ENCODE data around the gene KCTD4.
"Not testable (repeated sequence)": the region's sequence is repeated elsewhere in the genome, so short reads cannot be mapped to it uniquely, and the experiment has no call there.

Gene KCTD4

DNA sequence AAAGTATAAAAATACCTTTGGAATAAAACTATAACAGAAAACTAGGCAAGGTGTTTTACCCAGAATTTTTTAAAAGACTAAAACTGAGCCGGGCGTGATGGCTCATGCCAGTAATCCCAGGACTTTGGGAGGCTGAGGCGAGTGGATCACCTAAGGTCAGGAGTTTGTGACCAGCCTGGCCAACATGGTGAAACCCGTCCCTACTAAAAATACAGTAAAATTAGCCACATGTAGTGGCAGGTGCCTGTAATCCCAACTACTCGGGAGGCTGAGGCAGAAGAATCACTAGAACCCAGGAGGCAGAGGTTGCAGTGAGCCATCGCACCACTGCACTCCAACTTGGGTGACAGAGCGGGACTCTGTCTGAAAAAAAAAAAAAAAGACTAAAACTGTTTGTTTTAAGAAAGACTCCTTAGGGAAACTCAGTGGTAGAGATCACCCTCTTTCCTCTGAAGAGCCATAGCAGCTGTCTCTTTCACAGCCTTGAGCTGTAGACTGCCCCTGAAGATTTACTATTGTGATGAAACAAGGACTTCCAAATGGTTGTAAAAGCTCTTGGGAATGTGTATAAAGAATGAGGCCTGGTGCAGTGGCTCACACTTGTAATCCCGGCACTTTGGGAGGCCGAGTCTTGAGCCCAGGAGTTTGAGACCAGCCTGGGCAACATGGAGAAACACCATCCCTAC is 14.7 kb upstream of the KCTD4 start:
- DNase-seq, result no peak

- no peak for DNase-seq
These were observed 8.4 kb upstream of the KCTD4 start for GRCh38 chr13:45209229-45209628.

DNA sequence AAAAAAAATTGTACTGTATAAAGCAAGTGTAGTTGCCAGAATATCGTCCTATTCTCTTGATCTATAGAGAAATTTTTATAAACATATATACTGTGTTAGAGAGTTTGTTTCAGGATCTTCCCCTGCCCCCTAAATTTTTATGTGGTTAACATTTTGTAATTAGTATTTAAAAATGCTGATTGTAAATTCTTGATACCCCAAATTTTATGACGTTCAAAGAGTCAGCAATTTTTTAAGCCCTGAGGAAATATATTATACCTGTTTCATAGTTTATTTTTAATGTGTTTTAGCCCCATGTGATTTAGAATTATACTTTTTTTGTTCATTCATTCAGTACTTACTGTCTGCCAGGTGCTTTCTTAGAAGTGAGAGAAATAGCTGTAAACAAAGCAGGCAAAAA is 7.3 kb upstream of the KCTD4 start:
- DNase-seq, result no peak

DNA sequence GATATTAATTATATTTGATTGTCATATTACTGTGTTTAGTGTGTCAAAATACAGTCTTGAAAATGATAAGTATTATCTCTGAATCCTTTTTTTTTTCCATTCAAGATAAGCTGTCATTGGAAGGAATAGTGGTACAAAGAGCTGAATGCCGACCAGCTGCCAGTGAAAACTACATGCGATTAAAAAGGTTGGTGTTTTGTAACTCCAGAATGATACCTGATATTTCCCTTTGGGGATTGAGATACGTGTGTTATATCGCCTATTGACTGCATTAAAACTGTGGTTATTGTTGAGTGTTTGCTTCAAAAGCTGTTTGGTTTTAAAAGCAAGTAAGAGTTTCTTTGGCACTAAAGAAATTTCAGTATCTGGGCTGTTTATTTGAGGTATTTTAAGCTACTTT is 6.5 kb upstream of the KCTD4 start:
- no peak for DNase-seq

DNA sequence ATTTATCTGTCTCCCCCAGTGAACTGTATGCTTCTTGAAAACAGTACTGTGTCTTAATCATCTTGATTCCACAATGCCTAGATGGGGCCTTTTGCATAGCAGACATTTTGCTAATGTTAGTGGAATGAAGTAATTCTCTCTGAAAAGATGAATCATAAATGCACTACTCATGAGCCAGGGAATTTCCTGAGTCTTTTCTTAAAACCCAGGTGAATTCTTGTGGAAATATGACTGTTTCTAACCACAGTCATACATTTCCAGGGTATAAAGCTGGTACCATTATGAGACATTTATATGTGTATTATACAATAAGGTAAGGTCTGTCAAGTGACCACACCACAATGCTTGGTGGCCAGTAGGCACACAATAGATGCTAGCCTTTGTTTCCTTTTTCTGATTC is 5.5 kb upstream of the KCTD4 start:
- DNase-seq, result peak; percentile 97

DNA sequence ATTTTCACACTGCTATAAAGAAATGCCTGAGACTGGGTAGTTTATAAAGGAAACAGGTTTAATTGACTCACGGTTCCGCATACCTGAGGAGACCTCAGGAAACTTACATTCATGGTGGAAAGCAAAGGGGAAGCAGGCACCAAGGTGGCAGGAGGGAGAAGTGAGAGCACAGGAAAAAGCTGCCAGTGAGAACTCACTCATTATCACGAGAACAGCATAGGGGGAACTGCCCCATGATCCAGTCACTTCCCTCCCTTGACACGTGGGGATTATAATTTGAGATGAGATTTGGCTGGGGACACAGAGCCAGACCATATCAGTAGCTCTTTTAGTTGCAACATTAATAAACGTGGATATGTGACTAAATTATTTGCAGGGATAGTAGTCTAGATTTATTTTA is 4.3 kb upstream of the KCTD4 start:
- DNase-seq, result no peak

DNA sequence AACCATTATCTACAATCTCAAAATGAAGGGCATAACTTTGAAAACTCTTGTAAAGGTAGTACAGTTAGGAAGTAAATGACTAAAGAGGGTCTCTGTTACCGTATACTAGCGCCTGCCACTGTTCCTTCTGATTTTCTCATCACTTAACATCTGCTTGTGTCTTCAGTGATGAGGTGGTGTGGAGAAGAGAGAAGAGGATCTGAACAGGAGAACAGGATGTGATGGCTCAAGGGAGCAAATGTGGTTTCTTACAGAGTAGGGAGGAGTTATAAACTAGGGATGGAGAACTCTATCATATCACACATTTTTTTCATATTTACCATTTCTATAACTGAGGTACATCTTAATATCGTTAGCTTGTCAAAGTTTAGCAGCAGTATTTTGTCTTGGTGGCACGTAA is 1.1 kb downstream of the KCTD4 start:
- no peak for DNase-seq

- no peak for DNase-seq
These were observed 1.9 kb downstream of the KCTD4 start for GRCh38 chr13:45198924-45199323.

DNA sequence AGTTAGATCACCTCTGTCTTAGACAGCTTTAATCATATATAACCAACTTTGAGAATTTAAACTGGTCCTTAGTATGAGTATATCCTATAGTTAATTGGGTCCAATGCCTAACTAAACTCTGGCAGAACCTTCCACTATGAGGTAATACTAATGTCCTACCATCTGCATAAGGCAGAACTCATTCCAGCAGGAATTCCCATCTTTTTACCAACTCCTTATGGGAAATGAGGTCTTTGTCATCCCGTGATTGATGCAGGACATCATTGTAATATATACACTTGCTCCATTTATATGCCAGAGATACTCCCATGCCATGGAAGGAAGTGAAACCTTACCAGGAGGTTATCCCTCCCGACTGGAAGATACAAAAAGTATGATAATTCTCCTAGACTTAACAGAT is 2.8 kb downstream of the KCTD4 start:
- DNase-seq, result no peak

DNA sequence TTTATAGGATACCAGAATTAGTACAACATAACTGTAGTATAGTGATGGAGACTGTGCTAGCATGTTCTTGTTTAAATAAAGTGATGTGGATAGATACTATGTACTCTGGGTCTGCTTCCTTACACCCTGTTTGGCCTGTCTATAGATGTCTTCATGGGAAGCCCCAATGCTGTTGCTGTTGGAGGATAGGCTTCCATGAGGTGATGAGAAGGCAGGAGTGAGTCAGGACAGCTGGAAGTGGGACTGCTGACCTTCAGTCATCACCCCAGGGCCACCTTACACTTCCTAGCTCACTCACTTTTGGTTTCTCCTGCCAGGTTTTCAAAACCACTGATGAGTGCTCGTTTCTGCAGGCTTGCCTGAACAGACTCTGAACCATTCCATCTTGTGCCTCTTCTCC is 4.2 kb downstream of the KCTD4 start:
- DNase-seq, result peak; percentile 64

DNA sequence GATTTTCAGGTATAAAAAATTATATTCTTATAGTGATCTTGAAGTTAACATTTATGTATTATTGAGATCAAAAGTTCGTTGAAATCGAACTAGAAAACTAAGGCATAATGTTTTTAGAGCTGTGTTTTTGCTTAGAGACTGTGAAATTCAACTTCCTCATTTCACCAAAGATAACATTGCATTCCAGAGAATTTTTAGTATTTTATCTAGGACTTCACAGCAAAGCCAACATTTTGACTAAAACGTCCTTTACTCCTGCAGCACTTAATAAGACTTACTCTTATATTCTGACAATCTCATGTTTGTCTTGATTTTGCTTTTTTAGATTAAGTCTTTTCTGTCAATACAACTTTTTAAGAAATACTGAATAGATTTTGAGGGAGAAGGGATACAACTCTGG is 4.7 kb downstream of the KCTD4 start:
- no peak for DNase-seq

- no peak for DNase-seq
These were observed 5.4 kb downstream of the KCTD4 start for GRCh38 chr13:45195421-45195820.

- peak; percentile 55 for DNase-seq
These were observed 6.5 kb downstream of the KCTD4 start for GRCh38 chr13:45194081-45194939.

DNA sequence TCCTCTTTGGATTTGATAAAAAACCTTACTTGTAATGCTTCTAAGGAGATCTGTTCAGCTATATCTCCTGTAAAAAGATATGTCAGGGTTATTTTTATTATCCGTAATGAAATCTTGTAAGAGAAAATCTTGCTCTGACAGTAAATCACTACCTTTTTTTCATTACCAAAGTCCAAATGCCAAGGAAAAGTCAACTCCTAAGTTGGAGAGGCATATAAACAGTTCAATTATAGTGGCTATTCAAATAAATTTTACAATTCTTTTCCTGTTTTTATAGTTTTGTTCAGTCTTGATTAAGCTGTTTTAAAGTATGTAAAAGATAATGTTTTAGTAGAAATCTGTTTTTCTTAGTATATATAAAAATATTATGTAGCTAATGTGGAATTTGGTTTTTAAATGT is 9.0 kb downstream of the KCTD4 start:
- no peak for DNase-seq

DNA sequence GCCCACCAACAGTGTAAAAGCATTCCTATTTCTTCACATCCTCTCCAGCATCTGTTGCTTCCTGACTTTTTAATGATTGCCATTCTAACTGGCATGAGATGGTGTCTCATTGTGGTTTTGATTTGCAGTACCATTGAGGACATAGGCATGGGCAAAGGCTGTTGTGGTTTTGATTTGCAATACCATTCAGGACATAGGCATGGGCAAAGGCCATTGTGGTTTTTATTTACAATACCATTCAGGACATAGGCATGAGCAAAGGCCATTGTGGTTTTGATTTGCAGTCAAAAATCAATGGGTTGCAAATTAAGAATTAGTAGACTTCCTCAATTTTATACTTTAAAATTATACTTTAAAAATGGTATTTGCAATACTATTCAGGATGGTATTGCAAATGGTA is 11.3 kb downstream of the KCTD4 start:
- peak; percentile 78 for DNase-seq

GRCh38 chr13:45189077-45189476 is 11.8 kb downstream of the KCTD4 start:
- DNase-seq, result not testable (repeated sequence)

- no peak for DNase-seq
These were observed 15.6 kb downstream of the KCTD4 start for GRCh38 chr13:45185286-45185685.

- DNase-seq, result no peak
These were observed 16.2 kb downstream of the KCTD4 start for GRCh38 chr13:45184693-45185092.

GRCh38 chr13:45180713-45181601 is 19.9 kb downstream of the KCTD4 start:
- DNase-seq, result no peak

GRCh38 chr13:45180303-45180702 is 20.5 kb downstream of the KCTD4 start:
- DNase-seq, result no peak

GRCh38 chr13:45179428-45179827 is 21.4 kb downstream of the KCTD4 start:
- DNase-seq, result peak; percentile 76

GRCh38 chr13:45178349-45179162 is 22.3 kb downstream of the KCTD4 start:
- peak; percentile 88 for DNase-seq

GRCh38 chr13:45174478-45174877 is 26.4 kb downstream of the KCTD4 start:
- DNase-seq, result no peak

All from fibroblast of skin of right biceps (primary cell).